LoVo (cell line): ENCODE data around the gene GRHL3.
A peak's percentile ranks its signal among the peaks of the same experiment; 100 is the strongest.

Experiments used
- DNase-seq: peaks from one replicate; pipeline ENCODE4 v3.0.0-alpha.2; 2016; ENCODE audit warnings: low spot score

GRHL3 gene

DNA sequence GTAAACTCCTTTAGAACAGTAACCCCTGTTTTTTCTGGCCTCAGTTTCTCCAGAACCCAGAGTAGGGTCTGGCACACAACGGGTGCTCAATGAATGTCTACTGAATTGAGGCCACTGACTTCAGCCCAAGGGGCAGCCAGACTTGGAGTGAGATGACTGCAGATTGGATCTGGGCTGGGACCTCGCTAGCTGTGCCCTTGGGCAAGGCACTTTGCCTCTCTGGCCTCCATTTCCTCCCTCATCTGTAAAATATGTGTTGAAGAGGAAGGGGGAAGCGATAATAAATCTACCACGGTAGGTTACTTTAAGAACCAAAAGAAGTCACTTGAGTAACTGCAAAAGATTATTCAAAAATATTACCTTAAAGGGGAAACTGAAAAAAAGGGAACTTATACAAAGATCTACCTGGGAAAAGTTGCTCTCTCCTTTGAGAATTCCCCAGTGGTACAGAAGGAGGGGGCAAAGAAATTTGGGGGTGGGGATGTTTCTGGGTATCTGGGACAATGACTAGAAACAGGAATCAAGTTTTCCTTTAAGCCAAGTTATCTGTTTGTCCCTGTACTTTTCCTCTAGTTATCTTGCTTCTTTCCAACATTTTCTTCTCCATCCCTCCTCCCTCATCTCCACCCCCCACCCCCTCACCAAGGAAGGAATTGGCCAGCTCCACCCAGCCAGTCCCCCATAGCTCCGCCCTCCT lies 394 bp upstream of the GRHL3 start:
- DNase-seq: no peak

DNA sequence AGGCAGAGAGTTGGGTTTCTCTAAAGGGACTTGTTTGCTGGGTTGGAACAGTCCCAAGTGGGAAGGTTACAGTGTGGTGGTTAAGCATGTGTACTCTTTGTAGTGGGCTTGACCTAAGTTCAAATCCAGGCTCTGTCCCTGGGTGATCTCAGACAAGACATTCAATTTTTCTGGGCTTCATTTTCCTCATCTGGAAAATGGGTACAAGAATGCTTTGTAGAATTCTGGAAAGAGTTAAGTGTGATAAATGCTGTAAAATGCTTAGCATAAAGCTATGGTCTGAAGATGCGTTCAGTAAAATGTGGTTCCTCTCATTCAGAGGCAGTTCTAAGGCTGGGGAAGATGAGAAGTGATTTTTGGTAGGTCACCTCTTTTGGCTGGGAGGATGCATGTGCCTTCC lies 805 bp downstream of the GRHL3 start:
- no peak for DNase-seq

DNA sequence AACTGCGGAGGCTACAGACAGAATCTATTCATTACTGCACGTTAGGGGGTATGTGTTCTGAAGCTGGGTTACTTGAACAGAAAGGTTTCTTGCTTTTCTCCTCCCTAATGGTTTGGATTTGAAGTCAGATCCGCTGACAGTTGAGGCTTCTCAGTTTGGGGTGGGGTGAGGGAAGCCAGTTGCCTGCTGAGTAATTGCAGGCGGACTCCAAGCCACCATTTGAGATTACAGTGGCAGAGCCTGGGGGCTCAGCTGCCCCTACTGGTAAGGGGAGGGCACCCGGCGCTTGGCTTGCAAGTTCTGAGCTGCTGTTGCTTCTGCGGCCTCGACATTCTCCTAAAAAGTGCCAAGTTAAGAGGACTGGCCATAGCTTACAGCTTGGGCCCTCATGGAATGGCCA lies 2.0 kb downstream of the GRHL3 start:
- DNase-seq: peak; percentile 18

DNA sequence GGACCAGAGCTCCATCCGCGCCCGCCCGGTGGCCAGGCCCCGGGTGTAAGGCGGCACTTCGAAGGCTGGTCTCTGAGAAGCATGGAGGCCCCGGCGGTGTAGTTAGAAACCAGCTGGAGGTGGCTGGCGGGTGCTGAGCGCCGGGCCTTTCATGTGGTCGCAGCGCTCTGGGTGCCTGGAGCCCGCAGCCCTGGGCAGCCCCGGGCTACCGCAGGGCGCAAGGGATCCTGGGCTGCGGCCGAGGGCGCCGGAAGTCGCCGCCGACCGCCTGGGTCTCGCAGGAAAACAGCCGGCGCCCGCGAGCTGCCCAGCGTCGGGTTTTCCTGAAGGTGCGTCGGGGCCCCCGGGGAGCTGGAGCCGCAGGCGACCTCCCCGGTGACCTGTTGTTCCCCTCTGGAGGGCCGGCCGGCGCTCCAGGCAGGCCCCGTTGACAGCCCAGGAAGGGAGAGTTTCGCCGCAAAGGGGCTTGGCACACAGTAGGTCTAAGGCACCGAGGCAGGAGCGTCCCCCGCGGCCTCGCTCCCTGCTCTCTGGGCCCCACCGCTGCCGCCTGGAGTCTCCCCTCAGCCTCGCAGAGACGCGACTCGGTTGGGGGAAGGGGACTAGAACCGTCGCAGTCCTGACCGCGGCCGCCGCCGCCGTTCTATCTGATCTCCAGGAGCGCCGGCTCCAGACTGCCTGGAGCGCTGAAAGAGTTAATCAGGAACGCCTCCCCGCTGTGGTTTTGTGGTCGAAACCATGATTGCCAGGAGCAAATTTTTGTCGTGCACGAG lies 2.7 kb downstream of the GRHL3 start:
- DNase-seq: peak; percentile 91

DNA sequence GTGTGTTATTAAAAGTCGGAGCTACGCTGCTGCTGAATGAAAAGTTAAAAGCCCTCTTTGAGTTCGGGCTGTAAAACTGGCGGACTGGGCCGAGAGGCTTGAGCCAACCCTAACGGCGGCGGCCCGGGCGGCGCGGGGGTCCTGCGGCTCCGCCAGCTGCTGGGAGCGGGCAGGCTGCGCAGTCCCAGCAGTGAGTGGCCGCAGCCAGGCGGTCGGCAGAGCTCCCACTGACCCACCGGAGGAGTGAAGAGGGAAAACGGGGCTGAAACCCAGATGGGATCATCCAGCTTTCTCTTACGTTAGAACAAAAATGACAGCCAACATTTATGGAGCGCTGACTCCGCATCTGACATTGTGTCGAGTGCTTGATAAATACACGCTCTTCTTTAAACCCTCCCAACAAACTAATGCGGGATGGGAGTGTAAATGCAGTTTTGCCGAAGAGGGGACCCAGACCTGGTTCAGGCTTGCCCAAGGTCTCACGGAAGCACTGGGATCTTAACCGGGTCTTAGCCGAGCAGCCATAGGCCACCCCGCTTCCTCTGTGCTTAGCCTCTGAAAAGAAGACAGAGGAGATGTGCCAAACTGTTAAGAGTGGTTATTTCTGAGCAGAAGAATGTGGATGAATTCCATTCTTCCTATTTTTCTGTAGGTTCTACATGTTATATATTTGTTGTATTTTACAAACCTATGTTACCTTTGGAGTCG lies 3.5 kb downstream of the GRHL3 start:
- DNase-seq: no peak

DNA sequence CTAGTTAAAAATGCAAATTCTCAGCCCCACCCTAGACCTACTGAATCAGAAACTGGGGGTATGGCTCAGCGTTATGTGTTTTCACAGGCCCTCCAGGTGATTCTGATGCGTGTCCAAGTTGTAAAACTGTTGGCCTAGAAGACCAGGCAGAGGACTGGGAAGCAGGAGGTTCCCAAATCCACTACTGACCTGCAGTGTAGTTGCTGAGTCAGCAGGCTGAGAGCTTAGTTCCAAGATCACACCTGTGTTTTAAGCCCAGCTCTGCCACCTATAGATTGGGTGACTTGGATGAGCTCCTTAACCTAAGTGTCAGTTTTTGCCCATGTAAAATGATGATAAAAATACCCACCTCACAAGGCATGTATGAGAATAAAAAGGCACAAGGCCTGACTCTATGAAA lies 4.1 kb downstream of the GRHL3 start:
- DNase-seq: peak; percentile 18

DNA sequence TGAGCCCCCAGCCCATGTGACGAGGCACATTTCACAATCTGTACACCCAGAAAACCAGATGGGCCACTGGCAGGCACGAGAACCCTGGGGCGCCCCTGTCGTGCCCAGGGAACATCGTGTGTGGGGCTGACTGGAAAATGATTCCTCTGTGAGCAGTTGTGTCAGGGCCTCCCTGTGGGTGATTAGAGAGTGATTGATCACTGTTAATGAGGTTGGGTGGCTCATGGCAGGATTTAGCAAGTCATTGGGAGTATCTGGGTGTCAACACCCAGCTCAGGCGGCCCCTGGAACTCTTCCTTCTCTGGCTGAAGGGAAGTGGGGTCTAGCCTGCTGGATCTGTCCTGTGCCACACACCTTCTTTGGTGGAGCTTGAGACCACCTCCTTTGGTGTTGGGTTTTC lies 5.7 kb downstream of the GRHL3 start:
- no peak for DNase-seq

DNA sequence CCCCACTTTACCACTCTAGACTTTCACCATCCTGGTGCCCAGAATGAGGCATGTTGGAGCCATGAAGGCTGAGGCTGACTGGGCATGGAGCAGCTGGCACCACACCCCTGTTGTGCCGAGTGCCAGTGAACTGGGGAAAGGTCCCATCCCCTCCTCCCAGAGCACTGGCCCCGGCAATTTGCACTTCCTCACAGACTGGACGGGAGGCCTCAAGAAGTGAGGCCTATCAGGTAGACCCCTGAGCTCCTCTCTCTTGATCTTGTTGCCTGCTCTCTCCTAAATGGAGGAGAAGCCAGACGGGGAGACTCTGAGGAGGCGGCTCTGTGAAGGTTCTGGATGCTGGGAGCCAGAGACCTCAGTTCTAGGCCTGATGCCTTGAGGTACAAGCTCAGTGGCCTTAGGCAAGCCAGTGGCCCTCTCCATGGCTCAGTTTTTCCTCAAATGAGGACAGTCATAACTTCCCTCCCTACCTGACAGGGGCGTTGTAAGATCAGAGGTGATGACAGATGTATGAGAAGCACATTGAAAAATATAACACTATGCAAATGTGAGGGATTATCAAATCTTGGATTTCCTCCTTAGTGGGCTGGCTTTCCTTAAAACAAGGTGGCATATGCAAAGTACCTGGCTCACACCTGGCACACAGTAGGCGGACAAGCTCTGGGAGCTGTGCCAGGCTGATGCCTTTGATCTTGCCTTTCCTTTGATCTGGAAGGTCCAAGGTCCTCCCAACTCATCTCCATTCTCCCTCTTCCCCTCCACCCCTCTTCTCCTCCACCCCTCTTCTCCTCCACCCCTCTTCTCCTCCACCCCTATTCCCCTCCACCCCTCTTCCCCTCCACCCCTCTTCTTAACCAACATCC lies 6.7 kb downstream of the GRHL3 start:
- peak; percentile 58 for DNase-seq

DNA sequence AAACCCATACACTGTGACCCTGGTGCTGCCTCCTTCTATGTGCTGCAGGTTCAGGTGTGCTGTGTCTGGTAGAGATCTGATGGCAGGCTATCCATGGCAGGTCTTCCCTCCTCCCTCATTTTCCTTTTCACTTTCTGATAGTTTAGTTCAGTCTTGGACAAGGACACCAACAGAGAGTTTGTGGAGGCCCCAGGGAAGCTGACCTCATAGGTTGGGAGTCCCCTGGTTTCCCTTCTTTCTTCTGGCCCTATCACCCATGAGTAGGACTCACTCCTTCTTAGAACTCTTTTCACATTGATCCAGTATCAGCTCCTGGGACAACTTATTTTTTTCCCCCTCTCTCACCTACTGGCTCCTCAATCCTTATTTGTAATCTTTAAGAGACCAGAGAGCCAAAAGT lies 8.3 kb downstream of the GRHL3 start:
- no peak for DNase-seq

DNA sequence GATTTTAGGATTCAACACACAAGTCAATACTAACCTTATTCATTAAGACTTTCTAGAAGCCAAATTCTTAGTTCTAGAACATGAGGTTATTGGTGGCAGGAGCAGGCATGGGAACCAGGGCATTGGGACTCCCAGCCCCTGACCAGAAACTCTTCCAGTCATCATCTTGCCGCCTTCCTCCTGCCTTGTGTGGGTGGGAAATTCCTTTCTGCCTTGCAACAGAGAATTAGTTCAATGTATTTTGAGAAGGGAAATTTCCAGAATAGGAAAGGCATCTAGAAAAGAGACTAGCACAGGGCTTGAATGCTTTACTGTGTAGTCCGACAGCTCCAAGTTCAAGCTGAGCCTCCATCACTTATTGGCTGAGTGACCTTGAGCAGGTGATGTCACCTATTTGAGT lies 8.7 kb downstream of the GRHL3 start:
- no peak for DNase-seq

DNA sequence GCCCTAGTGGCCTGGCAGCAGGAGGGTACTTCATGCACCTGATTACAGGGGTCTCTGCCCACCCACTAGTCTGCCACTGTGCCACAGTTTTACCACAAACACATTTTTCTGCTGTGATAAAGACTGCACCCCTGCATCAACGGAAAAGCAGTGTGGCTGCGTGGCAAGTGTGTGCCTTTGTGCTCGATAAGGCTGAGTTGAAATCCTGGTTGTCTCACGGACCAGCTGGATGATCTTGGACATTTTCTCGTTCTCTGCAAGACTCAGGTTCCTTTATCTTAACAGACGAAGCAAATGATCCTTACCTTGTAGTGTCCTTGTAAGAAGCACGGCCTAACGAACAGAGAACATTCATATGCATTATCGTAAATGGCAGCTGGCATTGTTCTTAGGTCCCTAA lies 10.2 kb downstream of the GRHL3 start:
- DNase-seq: no peak

DNA sequence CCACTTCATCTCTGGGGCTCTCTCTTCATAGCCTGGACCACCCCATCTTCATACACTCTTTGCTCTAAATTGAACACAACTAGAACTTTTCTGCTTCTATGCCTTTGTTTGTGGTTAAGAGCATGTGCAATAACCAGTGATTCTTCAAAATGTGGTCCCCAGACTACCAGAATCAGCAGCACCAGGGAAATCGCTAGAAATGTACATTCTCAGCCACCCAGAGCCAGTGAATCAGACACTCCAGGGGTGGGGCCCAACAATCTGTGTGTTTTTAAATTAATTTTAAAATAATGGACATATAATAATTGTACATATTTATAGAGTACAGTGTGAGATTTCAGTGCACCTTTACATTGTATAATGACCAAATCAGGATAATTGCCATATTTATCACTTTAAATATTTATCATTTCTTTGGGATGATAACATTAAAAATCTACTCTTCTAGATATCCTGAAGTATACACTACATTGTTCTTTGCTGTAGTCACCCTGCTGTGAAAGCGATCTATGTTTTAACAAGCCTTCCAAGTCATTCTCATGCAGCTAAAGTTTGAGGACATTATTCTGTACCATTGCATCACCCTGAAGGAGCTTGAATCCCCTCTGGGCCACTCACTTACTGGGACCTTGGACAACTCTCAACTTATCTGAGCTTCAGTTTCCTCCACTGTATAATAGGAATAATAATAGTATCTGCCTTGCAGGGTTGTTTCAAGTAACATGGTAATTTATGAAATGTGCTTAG lies 10.8 kb downstream of the GRHL3 start:
- DNase-seq: no peak

DNA sequence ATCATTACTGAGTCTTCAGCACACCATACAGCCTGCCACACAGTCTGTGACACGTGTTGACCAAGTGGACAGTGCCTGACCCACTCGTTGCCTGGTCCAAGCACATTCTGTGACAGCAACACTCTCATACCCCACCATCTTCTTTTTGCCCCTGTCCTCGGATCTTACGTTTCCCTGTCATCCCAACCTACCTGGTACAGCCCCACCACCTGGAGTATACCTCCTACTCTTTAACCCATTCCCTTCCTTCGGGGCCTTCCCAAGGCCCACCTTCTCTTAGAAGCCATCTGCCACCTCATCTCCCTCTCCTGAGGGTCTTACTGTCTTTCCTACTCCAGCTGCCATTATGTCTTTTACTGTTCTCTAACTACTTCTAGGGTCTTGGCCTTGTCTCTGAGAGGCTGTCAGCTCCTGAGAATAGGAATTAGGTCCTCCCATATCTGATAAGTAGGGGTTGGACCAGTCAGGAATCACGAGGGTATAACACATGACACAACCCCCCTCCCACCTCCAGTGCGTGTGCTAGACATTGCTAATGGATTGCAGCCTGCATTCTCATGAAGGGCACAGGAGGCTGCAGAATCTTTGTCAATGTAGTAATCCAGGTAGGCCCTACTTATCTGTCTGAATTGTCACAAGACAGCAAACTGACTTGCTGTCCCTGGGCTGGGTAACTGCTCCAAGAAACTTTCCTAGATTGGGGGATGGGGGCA lies 13.0 kb downstream of the GRHL3 start:
- no peak for DNase-seq

DNA sequence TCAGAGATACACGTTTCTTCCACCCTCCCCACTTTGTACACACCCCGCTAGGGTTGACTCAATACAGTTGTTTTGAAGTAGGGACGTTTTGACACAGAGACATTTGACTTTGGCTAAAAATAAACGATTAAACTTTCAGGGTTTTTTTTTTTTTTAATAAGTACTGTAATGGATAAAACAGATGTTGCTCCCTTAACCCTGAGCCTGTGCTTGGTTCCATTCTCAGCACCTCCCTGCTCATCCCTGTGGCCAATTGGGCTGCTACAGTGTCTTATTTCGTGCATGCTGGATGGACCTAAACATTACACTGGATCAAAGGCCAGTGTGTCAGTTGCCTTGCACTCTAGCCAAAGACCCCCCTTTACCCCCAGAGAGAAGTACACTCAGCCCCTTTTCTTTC lies 16.9 kb downstream of the GRHL3 start:
- DNase-seq: no peak

DNA sequence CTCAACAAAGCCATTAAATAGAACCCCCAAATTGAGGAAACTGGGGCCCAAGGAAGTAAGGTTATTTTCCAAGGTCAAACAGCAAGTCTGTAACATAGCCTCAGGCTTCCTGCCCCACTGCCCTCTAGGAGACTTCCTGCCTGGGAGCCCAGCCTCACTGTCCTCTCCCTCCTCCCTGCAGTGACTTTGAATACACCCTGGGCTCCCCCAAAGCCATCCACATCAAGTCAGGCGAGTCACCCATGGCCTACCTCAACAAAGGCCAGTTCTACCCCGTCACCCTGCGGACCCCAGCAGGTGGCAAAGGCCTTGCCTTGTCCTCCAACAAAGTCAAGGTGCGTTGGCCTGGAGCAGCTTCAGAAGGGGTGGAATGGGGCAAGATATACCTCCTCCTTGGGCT lies 18.3 kb downstream of the GRHL3 start:
- no peak for DNase-seq

DNA sequence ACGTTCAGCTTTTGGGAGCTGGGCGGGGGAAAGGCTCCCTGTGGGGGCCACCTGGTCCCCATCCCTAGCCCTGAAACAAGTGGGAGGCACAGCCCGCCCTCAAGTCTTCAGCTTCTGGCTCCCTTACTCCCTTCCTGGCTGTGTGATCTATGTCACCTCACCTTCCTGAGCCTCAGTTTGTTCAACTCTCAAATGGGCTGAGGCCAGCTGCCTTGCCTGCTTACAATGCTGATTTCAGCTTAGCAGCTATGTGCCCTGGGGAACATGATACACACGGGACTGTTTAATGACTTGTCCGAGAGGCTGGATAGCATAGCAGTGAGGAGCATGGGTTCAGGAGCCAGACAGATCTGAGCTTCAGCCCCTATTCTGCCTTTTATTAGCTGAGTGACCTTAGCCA lies 19.3 kb downstream of the GRHL3 start:
- no peak for DNase-seq

DNA sequence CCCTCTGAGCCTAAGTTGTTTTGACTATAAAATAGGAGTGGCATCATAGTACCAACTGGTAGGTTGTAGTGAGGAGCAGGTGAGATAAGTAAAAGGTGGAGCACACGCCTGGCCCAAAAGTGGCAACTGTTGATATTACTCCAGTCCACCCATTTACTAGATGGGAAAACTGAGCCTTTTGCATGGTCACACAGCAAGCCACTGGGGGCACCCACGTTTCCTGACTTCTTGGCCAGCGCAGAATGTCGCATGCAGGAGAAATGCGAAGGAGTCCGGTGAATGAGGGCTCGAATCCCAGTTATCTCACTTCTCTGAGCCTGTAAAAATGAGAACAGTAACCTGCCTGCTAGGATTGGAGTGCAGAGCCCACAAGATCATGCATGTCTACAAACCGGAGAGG lies 20.8 kb downstream of the GRHL3 start:
- no peak for DNase-seq

DNA sequence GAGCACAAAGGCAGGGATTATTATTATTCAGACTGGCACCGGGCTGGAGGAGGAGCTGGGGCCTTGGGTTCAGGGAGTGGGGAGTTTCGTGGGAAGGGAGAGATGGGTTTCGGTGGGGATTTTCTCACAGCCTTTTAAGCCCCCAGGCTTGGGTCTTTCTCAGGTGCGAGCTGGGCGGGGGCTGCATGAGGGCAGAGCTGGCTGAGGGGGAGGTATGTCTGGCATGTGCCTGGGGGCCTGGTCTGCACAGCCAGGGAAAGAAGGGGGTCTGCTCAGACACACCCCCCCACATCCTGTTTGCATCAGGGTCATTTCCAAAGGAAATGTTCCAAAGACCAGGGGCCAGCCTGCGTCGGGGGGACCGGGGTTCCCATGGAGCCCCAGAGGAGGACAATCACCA lies 21.6 kb downstream of the GRHL3 start:
- DNase-seq: no peak

DNA sequence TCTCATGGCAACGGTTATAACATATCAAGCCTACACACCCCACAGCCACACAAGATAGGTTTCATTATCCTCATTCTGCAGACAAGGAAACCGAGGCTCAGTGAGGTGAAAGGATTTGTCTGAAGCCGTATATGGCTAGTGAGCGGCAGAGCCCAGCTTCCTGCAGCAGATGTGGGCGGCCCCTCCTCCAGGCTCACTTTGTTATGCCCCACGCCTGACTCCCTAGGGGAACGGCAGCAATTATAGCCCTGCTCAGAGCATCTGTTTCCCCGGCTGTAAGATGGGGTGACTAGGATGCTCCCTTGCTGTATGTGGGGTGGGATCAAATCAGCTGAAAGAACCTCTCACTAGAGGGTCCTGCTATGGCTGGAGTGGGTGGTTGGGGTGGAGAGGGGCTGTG lies 22.1 kb downstream of the GRHL3 start:
- DNase-seq: no peak

DNA sequence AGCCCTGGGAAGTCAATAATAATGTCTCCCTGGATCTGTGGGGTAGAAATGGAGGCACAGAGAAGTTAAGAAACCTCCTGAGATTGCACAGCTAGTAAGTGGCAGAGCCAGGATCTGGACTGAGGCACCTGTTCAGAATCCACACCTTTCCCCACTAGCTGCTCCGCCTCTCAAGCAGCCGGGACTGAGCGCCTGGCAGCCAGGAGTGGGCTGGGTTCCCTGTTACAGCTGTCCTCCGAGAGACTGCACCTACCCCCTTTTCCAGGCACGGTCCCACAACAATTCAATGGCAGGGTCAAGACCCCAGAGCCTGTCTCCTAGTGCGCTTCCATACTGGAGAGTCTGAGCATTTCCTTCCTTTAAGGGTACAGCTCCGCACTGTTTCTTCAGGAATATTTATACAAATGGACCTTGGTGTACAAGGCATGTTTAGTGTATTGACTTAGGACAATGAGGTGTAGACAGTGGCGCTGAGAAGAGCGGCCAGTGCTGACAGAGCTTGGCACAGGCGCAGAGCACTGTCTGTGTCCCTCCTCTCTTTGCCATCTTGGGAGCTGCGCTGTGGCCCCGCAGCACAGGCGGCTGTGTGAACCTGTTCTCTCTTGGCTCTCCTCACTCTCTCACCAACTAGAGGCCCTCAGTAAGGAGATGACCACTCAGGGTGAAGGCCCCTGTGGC lies 24.4 kb downstream of the GRHL3 start:
- no peak for DNase-seq
